HCT116 (cell line): ENCODE results near the gene DDX52. TPM values are rescaled to one million over a fixed set of nuclear protein-coding genes. Genes with fewer than 3 reads are reported as not detected.

ENCODE experiments used
- ATAC-seq: fragments of 200-7000 bp; cut with Tn5 transposase; 2 replicates; pipeline ENCODE4 v1.9.1; 2020; ENCODE audit warnings: mild to moderate bottlenecking, moderate library complexity
- BruUV-seq: library from RNA; stranded (reverse); fragments of 400-500 nt; replicated peaks from 2 replicates; lab custom pipeline; 2021; lab: Mats Ljungman, UMichigan
- CTCF ChIA-PET: fragments of 300-600 bp; sonication (Branson Sonifier 250); formaldehyde crosslinking; loops from one replicate; lab custom pipeline; 2021; ENCODE audit warnings: antibody characterized with exemption; lab: Charles Lee
- POLR2A ChIA-PET: fragments of 300-600, 350-600 bp; sonication (Branson Sonifier 250); formaldehyde crosslinking; loops from one replicate; lab custom pipeline; 2021; ENCODE audit warnings: antibody characterized with exemption; lab: Charles Lee
- RAD21 ChIA-PET, 2 experiments: fragments of 300-600 bp; sonication (Branson Sonifier 250); formaldehyde crosslinking; loops; one replicate each; lab custom pipeline; 2023; ENCODE audit warnings: low total read pairs in 2 of 2; ENCODE audit not compliant: uncharacterized antibody in 2 of 2, unreplicated experiment in 2 of 2, low non-redundant PET in 1 of 2; lab: Charles Lee
- DNase-seq: peaks from one replicate; pipeline ENCODE4 v3.0.0-alpha.2; 2010; ENCODE audit warnings: low read depth, low spot score
- H2AFZ ChIP-seq: fragments of 200-600 bp; shearing (Covaris generic), sonication (generic); 2 replicates; pipeline ENCODE4 v1.6.1; 2017; ENCODE audit warnings: low read depth, mixed run types, mixed read lengths, antibody characterized with exemption, low read length; ENCODE audit not compliant: poor library complexity, severe bottlenecking
- H3K27ac ChIP-seq: 2 replicates; pipeline ENCODE4 v1.5.1; 2012; ENCODE audit warnings: low read depth, low read length
- H3K27me3 ChIP-seq: fragments of 200-600 bp; sonication (generic); 2 replicates; pipeline ENCODE4 v1.6.1; 2016; ENCODE audit warnings: mixed run types, low read length, mixed read lengths; ENCODE audit not compliant: insufficient read depth
- H3K36me3 ChIP-seq, 2 experiments: fragments of 200-500 bp in 1 of 2; fragments of 200-600 bp in 1 of 2; sonication (Bioruptor generic) in 1 of 2; sonication (generic) in 1 of 2; 2 replicates each; pipeline versions ENCODE4 v1.5.1 to v1.6.1; 2014 to 2016; ENCODE audit warnings: low read length in 2 of 2, inconsistent platforms in 1 of 2, mixed read lengths in 1 of 2, mixed run types in 1 of 2; ENCODE audit not compliant: insufficient read depth in 2 of 2, control insufficient read depth in 1 of 2
- H3K4me1 ChIP-seq, 2 experiments: fragments of 200-600 bp in 1 of 2; sonication (generic) in 1 of 2; 2 replicates each; pipeline versions ENCODE4 v1.5.1 to v1.6.1; 2012 to 2017; ENCODE audit warnings: low read length in 2 of 2, inconsistent platforms in 1 of 2, mild to moderate bottlenecking in 1 of 2, mixed read lengths in 1 of 2, mixed run types in 1 of 2, moderate library complexity in 1 of 2; ENCODE audit not compliant: insufficient read depth in 2 of 2, control insufficient read depth in 1 of 2
- H3K4me2 ChIP-seq: fragments of 200-600 bp; sonication (generic); 2 replicates; pipeline ENCODE4 v1.6.1; 2017; ENCODE audit warnings: mixed run types, low read length, mixed read lengths
- H3K4me3 ChIP-seq, 2 experiments: fragments of 200-600 bp in 1 of 2; sonication (generic) in 1 of 2; replicated peaks in 1 of 2; 2 replicates each; pipeline ENCODE4 v1.5.1; 2011 to 2016; ENCODE audit warnings: low read length in 2 of 2, control low read depth in 1 of 2, low read depth in 1 of 2, mild to moderate bottlenecking in 1 of 2, mixed read lengths in 1 of 2, mixed run types in 1 of 2
- H3K79me2 ChIP-seq: fragments of 200-600 bp; sonication (generic); 2 replicates; pipeline ENCODE4 v1.6.1; 2017; ENCODE audit warnings: mild to moderate bottlenecking, mixed run types, low read length, moderate library complexity, mixed read lengths; ENCODE audit not compliant: insufficient read depth
- H3K9ac ChIP-seq: fragments of 200-600 bp; sonication (generic); 2 replicates; pipeline ENCODE4 v1.6.1; 2016; ENCODE audit warnings: low read length, mixed read lengths
- H3K9me2 ChIP-seq: fragments of 200-600 bp; sonication (generic), shearing (Covaris generic); 2 replicates; pipeline ENCODE4 v1.6.1; 2017; ENCODE audit warnings: mixed run types, mild to moderate bottlenecking, moderate library complexity; ENCODE audit not compliant: insufficient read depth
- H3K9me3 ChIP-seq, 2 experiments: fragments of 200-500 bp in 1 of 2; fragments of 200-600 bp in 1 of 2; sonication (Bioruptor generic) in 1 of 2; sonication (generic) in 1 of 2; 2 replicates each; pipeline ENCODE4 v1.6.1; 2014 to 2017; ENCODE audit warnings: low read length in 2 of 2, mixed read lengths in 2 of 2, inconsistent platforms in 1 of 2, low read depth in 1 of 2, mild to moderate bottlenecking in 1 of 2, mixed run types in 1 of 2, moderate library complexity in 1 of 2; ENCODE audit not compliant: control insufficient read depth in 1 of 2, insufficient read depth in 1 of 2
- H4K20me1 ChIP-seq: fragments of 200-600 bp; sonication (generic), shearing (Covaris generic); 2 replicates; pipeline ENCODE4 v1.6.1; 2017; ENCODE audit warnings: mixed run types, mild to moderate bottlenecking, moderate library complexity; ENCODE audit not compliant: insufficient read depth
- CBX3 ChIP-seq: IDR thresholded peaks from 2 replicates; pipeline ENCODE4 v1.6.1; 2012; ENCODE audit warnings: low read depth
- CEBPB ChIP-seq: IDR thresholded peaks from 2 replicates; pipeline ENCODE4 v1.6.1; 2012; ENCODE audit warnings: low read depth
- ELF1 ChIP-seq: IDR thresholded peaks from 2 replicates; pipeline ENCODE4 v1.6.1; 2012; ENCODE audit warnings: low read depth, borderline replicate concordance
- EZH2 ChIP-seq: fragments of 200-600 bp; sonication (generic); IDR thresholded peaks from 2 replicates; pipeline ENCODE4 v1.6.1; 2017; ENCODE audit warnings: antibody characterized with exemption, mixed run types
- EZH2phosphoT487 ChIP-seq: fragments of 200-600 bp; IDR thresholded peaks from 2 replicates; pipeline ENCODE4 v1.6.1; 2018; ENCODE audit warnings: antibody characterized with exemption, borderline replicate concordance
- JUND ChIP-seq: IDR thresholded peaks from 2 replicates; pipeline ENCODE4 v1.6.1; 2012
- POLR2AphosphoS5 ChIP-seq: IDR thresholded peaks from 2 replicates; pipeline ENCODE4 v1.6.1; 2011; ENCODE audit warnings: mild to moderate bottlenecking, low read depth, low read length, moderate library complexity
- RAD21 ChIP-seq: IDR thresholded peaks from 2 replicates; pipeline ENCODE4 v1.6.1; 2012; ENCODE audit warnings: low read depth, mild to moderate bottlenecking
- SIN3A ChIP-seq: IDR thresholded peaks from 2 replicates; pipeline ENCODE4 v1.6.1; 2012; ENCODE audit warnings: low read depth
- SP1 ChIP-seq: IDR thresholded peaks from 2 replicates; pipeline ENCODE4 v1.6.1; 2012; ENCODE audit warnings: low read depth
- SRF ChIP-seq: IDR thresholded peaks from 2 replicates; pipeline ENCODE4 v1.6.1; 2012; ENCODE audit warnings: low read depth
- ZFX ChIP-seq: fragments of 450-650 bp; IDR thresholded peaks from 2 replicates; pipeline ENCODE4 v1.6.1; 2017
- intact Hi-C: fragments of 100-400 bp; cut with micrococcal nuclease; formaldehyde crosslinking; loops from 2 replicates; pipeline ENCODE4 v1.10.0; 2022
- total RNA-seq: library from RNA; stranded (reverse); gene quantifications from one replicate; pipeline ENCODE4 v1.2.1, GENCODE V29; 2021; ENCODE audit not compliant: unreplicated experiment
- TF ChIP-seq, protein P1 (sequence below): IDR thresholded peaks from 2 replicates; pipeline ENCODE4 v1.6.1; 2012
- TF ChIP-seq, protein P2 (sequence below): IDR thresholded peaks from 2 replicates; pipeline ENCODE4 v1.6.1; 2012
- TF ChIP-seq, protein P3 (sequence below): IDR thresholded peaks from 2 replicates; pipeline ENCODE4 v1.6.1; 2012; ENCODE audit warnings: low read depth

Gene DDX52
- total RNA-seq, 1 experiment from 2014 or later = 45.4 TPM

DNA sequence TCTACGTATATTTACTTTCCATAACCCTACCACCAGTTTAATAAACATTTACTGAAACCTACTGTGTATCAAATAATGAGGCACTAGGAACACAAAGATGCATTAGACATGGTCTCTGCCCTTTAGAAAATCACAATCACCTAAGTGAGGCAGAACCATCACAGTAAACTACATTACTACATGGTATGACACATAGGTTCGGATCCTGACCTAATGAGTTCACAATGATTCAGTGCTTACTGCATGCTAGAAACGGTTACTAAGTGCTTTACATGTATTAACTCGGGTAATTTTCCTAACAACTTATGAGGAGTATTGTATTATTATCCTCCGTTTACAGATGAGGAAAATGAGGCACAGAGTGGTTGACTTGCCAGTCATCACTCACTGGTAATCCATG, 28.9 kb downstream of the DDX52 start:
- BruUV-seq = no TSS peak
- no peak for TF ChIP-seq POLR2AphosphoS5
- no peak for TF ChIP-seq RAD21
- TF ChIP-seq, protein P1, sequence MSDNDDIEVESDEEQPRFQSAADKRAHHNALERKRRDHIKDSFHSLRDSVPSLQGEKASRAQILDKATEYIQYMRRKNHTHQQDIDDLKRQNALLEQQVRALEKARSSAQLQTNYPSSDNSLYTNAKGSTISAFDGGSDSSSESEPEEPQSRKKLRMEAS = no peak
- TF ChIP-seq ELF1 = no peak
- no peak for TF ChIP-seq SIN3A
- TF ChIP-seq SP1 = no peak
- no peak for TF ChIP-seq EZH2phosphoT487
- no peak for TF ChIP-seq EZH2
- TF ChIP-seq CBX3 = no peak
- no peak for TF ChIP-seq JUND
- TF ChIP-seq CEBPB = no peak
- DNase-seq = no peak
- Histone ChIP-seq H3K4me1 (peaks cover 4 to 12% of the 10 kb centered on the region in 2 experiments), H3K27ac (no peak overlapping the region), H3K9ac (no peak overlapping the region), H3K4me3 (no peak overlapping the region), H3K79me2 (no peaks in the 10 kb centered on the region), H3K9me3 (no peaks in the 10 kb centered on the region), H4K20me1 (no peaks in the 10 kb centered on the region), H3K36me3 (peaks cover 14 to 27% of the 10 kb centered on the region in 2 experiments; a peak in 3 of 4 replicates), H3K4me2 (no peak overlapping the region), H2AFZ (no peak overlapping the region), H3K27me3 (no peaks in the 10 kb centered on the region), H3K9me2 (no peaks in the 10 kb centered on the region)
- ChIA-PET RAD21 (no interaction called here), POLR2A (no interaction called here), CTCF (no interaction called here)
- no peak for ATAC-seq
- intact Hi-C loops = no loop called here

DNA sequence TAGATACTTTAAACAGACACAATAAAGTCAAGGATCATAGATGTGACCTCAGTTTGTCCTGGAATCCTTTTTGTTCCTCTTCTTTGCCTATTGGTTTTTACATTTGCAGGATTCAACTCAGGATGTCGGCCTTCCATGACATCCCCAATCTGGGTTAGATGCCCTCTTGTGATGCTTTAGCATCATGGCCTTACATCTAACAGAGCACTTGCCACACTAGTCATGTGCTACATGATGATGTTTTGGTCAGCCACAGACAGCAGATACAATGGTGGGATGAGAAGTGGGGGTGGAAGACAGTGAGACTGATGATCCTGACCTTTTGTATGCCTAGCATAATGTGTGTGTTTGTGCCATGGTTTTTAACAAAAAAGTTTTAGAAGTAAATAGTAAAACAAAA, 32.3 kb downstream of the DDX52 start:
- H2AFZ ChIP-seq = no peak overlapping the region
- POLR2A ChIA-PET = no interaction called here
- H3K27me3 ChIP-seq = no peaks in the 10 kb centered on the region
- no peaks in the 10 kb centered on the region for H3K9me3 ChIP-seq
- RAD21 ChIA-PET = no interaction called here
- intact Hi-C loops = no loop called here
- no peak overlapping the region; the same call in 1 of the 2 replicates for H3K27ac ChIP-seq
- no peak for ATAC-seq
- TF ChIP-seq, protein P2, sequence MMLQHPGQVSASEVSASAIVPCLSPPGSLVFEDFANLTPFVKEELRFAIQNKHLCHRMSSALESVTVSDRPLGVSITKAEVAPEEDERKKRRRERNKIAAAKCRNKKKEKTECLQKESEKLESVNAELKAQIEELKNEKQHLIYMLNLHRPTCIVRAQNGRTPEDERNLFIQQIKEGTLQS = no peak
- TF ChIP-seq, protein P3, sequence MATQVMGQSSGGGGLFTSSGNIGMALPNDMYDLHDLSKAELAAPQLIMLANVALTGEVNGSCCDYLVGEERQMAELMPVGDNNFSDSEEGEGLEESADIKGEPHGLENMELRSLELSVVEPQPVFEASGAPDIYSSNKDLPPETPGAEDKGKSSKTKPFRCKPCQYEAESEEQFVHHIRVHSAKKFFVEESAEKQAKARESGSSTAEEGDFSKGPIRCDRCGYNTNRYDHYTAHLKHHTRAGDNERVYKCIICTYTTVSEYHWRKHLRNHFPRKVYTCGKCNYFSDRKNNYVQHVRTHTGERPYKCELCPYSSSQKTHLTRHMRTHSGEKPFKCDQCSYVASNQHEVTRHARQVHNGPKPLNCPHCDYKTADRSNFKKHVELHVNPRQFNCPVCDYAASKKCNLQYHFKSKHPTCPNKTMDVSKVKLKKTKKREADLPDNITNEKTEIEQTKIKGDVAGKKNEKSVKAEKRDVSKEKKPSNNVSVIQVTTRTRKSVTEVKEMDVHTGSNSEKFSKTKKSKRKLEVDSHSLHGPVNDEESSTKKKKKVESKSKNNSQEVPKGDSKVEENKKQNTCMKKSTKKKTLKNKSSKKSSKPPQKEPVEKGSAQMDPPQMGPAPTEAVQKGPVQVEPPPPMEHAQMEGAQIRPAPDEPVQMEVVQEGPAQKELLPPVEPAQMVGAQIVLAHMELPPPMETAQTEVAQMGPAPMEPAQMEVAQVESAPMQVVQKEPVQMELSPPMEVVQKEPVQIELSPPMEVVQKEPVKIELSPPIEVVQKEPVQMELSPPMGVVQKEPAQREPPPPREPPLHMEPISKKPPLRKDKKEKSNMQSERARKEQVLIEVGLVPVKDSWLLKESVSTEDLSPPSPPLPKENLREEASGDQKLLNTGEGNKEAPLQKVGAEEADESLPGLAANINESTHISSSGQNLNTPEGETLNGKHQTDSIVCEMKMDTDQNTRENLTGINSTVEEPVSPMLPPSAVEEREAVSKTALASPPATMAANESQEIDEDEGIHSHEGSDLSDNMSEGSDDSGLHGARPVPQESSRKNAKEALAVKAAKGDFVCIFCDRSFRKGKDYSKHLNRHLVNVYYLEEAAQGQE = no peak
- TF ChIP-seq ZFX (no peak), SIN3A (no peak), EZH2 (no peak), SRF (no peak)
- DNase-seq = no peak
- no peaks in the 10 kb centered on the region for H3K9me2 ChIP-seq
- no peak overlapping the region for H3K4me3 ChIP-seq
- no peaks in the 10 kb centered on the region for H4K20me1 ChIP-seq
- H3K9ac ChIP-seq = 0 out of 2 replicates have a peak overlapping the region, but pooled peaks have one; percentile 9
- H3K4me1 ChIP-seq = peaks cover 15 to 26% of the 10 kb centered on the region in 2 experiments
- CTCF ChIA-PET = interaction anchor here (3.4 kb wide), 1 partner anchor 237 kb away, joined by 10 read pairs; no protein-coding TSS in a partner anchor
- BruUV-seq = no TSS peak
- peaks cover 6 to 14% of the 10 kb centered on the region in 2 experiments; a peak in 2 of 4 replicates for H3K36me3 ChIP-seq
- H3K4me2 ChIP-seq = no peak overlapping the region
- peaks cover 23% of the 10 kb centered on the region for H3K79me2 ChIP-seq
